HL-60 (cell line): ENCODE data around the gene UST.

Experiments used
- CTCF ChIP-seq: IDR thresholded peaks from one replicate; pipeline ENCODE4 v1.5.1; 2011; ENCODE audit warnings: low read length, control low read depth, inconsistent platforms; ENCODE audit not compliant: insufficient read depth
- GABPA ChIP-seq: IDR thresholded peaks from 2 replicates; pipeline ENCODE4 v1.6.1; 2012; ENCODE audit warnings: low read depth
- POLR2AphosphoS5 ChIP-seq: IDR thresholded peaks from 2 replicates; pipeline ENCODE4 v1.6.1; 2012; ENCODE audit warnings: low read depth
- SPI1 ChIP-seq: IDR thresholded peaks from 2 replicates; pipeline ENCODE4 v1.6.1; 2012; ENCODE audit warnings: low read depth, mild to moderate bottlenecking, borderline replicate concordance

GRCh38 chr6:148771212-148771601, 24.4 kb downstream of the UST start:
- TF ChIP-seq CTCF (no peak), SPI1 (no peak), POLR2AphosphoS5 (no peak), GABPA (no peak)
